GM19043 (cell line): Measurements from ENCODE around the gene WNT5A.

Experiments
- ATAC-seq: cut with Tn5 transposase; IDR thresholded peaks from one replicate; pipeline ENCODE4 v1.9.1; 2021; ENCODE audit warnings: low read depth; ENCODE audit not compliant: unreplicated experiment

The WNT5A gene

DNA sequence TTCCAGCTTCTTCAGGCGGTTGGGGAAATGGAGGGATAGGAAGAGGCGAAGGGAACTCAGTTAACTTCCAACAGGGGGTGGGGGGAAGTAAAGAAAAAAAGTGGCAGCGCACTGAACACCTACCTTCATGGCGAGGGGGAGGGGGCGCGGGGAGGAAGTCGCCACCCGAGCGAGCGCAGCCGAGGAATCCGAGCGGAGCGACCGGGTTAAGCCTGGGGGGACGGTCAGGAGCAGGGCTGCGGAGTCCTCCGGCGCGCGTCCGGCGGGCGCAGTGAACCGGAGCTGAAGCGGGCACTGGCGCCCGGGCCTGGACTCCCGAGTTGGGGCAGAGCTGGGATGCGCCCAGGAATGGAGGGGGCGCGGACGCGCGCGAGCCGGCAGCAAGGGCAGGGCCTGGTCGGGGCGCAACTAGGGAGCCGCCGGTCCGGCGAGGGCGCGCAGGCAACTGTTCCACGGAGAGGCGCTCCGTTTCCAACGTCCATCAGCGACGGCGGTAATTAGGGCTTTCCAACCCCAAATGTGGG is at the start of gene WNT5A:
Gene WNT5A, minus strand, starts transcription at position 450 of the 524 bp plus-strand sequence. Its CDS starts 321 bp downstream, at position 129.
- no peak for ATAC-seq

DNA sequence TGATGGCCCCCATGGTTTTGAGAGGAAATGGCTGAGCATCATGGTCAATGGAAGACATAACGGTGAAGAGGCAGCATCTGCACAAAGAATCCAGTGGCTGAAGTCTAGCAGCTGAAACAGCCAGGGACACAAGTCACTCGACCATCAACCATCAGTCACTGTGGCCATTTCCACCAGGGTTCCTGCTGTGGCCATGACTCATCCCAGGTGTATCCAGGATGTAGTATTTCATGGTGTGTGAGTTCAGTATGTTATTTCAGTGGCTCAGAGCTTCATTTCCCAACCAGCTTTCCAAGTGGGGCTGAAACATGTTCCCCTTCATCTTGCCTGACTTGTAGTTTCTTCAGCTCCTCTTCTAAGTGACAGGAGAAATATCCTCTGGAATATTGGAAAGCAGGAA is 47.8 kb upstream of the WNT5A start:
- ATAC-seq, result no peak

GRCh38 chr3:55532806-55533205 is 45.7 kb upstream of the WNT5A start:
- ATAC-seq, result no peak

DNA sequence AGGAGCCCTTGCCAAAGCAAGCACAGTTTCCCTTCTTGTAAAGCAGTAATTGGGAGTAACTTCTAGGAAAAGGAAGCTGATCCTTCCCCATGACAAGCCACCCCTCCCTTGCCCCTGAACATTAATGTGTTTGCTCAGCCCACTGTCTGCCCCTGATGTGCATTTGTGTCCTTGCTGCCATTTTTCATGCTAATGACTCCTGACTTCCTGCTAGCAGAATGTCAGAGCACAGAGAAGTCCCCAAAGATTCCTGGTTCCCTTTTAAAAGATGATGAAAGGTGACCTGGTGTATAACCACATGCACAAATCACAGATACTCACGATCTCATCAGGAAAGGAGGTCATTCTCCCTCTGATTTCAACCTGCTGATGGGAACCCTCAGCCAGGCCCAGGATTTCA is 44.2 kb upstream of the WNT5A start:
- no peak for ATAC-seq

DNA sequence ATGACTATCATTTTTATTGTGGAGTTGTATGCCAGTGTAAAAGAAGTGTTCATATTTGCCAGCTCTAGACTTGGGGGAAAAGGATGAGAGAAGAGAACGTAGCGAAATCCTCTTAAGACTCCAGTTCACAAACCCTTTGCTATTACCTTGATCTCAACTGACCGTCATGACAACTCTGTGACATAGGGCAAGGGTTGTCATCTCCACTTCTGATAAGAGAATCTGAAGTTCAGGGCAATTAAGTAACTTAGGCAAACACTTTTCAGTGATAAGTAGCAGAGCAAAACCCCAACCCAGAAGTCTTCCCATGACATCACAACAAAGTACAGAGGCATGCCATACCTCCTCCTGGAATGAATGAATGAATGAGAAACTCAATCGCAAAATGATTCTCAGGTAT is 40.3 kb upstream of the WNT5A start:
- ATAC-seq, result no peak

- no peak for ATAC-seq
These were observed 39.4 kb upstream of the WNT5A start for GRCh38 chr3:55526332-55527030.

- ATAC-seq, result no peak
These were observed 38.3 kb upstream of the WNT5A start for GRCh38 chr3:55525436-55525835.

DNA sequence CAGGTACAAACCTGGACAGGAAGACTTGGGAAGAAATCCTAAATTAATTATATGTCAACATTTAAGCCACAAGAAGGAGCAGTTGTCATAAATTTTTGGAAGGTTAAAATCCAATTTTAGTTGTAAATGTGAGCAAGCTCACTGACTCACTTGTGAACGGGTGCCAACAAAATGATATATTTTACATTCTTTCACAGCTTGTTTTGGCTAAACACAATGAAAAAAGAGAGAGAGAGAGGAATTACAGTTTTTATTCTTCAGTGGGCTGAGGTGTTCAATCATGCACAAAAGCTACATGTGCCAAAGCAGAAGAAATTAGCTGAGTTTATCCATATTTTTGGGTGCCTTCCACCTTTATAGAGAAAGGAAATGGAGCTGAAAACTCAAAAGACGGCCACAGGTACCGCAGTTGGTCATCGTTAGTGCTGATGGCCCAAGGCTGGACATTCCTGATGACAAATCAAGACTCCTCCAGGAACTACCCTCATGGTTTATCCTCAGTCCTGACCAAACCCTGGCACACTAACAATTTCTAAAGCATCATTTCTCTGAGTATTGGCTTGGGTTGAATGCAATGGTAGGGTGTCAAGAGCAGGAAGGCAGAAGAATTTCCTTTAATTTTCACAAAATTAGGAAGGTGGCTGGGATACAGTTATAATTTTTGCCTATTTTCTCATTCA is 37.6 kb upstream of the WNT5A start:
- no peak for ATAC-seq

- ATAC-seq, result no peak
These were observed 36.4 kb upstream of the WNT5A start for GRCh38 chr3:55523471-55523870.

GRCh38 chr3:55521738-55522421 is 34.8 kb upstream of the WNT5A start:
- ATAC-seq, result no peak

GRCh38 chr3:55521064-55521737 is 34.1 kb upstream of the WNT5A start:
- no peak for ATAC-seq

DNA sequence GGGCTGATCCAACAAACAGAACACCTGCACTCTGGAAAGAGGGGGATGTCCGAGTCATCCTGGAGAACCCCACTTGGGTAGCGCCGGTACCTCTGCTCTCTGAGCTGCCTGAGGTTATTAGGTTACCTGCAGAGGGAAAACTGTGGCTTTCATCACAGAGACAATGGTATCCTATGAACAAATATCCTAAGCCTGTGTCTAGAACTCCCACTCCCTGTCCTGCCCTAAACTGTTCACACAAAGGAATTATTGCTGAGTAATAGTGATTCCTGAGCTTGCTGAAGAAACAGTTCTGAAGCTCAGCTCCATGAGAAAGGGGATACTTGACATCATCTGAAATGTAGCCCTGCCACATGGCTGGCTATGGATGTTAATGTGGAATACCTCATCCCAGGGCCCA is 31.9 kb upstream of the WNT5A start:
- ATAC-seq, result no peak

DNA sequence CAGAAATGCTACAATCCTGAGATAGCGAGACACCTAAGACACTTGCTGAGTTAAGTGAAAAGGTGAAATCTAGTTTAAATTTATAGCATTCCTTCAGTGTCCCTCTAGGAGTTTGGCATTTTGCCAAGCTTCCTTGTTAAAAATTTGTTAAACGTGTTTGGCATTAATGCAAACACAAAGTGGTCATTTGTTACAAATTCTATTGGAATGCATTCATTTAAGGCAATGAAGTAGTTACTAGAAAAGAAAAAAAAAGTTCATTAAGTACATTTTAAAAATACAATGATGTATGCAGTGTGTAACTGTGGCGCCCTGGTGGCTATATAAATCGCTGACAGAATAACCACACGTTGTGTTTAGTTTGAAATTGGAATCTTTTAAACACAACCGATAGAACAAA is 31.3 kb upstream of the WNT5A start:
- ATAC-seq, result no peak

GRCh38 chr3:55516392-55517030 is 29.4 kb upstream of the WNT5A start:
- ATAC-seq, result no peak

- no peak for ATAC-seq
These were observed 28.6 kb upstream of the WNT5A start for GRCh38 chr3:55515550-55516246.

DNA sequence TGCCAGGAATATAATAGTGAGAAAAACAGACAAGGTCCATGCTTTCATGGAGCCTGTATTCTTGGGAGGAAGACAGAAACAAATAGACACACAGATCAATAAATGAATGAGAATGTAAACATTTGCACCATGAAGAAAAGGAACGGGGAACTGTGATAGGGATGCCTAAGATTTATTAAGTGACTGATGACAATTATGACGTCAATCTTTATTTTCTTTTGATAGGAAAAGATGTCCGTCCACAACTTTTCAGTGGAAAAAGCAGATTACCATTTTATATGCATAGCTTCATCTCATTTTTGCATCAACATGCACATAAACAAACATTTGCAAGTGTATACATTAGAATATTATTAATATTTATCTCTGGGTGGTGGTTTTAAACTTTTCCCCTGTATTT is 27.9 kb upstream of the WNT5A start:
- no peak for ATAC-seq

DNA sequence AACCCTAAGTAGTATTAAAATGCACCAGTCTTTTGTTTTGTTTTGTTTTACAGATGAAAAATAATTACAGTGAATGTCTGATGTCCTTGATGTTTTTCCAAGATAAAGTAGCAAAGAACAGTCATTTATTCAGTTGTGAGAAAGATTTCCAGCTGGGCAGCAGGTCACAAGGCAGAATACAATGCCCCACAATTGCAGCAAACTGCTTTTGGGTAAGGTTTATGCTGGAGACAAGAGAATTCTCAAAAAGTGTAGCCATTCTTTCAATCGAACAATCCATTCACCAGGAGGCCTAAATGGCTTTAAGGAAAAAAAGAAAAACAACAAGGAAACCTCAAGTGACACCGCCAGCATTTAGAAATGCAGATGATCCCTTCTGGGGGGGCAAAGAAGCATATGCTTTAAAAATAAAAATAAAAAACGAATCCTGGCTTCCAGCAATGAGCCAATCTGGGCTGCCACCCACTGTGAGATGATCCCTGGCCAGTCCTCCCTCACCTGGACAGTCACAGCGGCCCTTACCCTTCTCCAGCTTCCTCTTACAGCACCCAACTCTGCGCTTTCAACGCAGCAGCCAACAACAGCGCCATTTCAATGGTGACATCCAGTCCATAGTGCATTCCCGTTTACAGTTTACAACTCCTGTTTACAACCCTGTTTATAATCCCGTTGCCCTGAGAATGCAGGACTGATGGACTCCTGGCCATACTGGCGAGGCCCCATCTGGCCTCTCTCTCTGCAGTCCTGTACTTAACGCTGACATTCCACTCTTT is 25.7 kb upstream of the WNT5A start:
- no peak for ATAC-seq

- ATAC-seq, result no peak
These were observed 24.9 kb upstream of the WNT5A start for GRCh38 chr3:55511895-55512570.

GRCh38 chr3:55508335-55508734 is 21.2 kb upstream of the WNT5A start:
- no peak for ATAC-seq
